ENCODE measurements around the gene CYFIP2. TPM values are rescaled to one million over a fixed set of nuclear protein-coding genes. Genes with fewer than 3 reads are reported as not detected.

CYFIP2 gene
- total and polyA plus RNA-seq, 4 donors, result 24.9 to 46.3 (median 37.0) TPM

DNA sequence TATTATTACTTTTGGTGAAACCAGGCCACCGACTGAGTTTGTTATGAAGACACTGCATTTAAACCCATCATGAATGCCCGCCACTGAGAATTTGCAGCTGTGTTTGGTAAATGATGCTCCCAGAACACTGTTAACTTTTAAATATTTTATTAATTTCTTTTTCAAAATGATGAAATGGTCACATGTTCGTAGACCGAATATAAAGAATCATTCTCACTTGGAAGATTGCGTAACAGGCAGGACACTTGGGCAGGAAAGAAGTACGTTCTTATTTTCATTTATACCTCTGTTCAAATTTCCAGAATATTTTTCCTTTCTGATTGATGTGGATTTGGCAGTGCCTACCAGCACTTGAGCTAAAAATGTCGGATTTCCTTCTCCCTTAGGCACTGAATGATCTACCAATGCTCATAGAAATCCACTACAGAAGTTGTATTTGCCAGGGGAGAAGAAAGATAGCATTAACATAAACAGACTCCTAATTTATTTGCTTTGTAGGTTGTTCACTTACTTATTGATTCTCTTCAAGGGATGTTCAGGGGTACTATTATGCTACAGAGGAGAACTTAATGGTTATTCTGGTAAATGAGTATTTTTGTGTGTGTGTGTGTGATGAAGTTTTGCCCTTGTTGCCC is 13.8 kb downstream of the CYFIP2 start:
- no peak overlapping the region for H3K9ac ChIP-seq (ENCODE audit: insufficient read depth in 1 of 2, low read length in 2 of 2)
- TF ChIP-seq, protein P1, sequence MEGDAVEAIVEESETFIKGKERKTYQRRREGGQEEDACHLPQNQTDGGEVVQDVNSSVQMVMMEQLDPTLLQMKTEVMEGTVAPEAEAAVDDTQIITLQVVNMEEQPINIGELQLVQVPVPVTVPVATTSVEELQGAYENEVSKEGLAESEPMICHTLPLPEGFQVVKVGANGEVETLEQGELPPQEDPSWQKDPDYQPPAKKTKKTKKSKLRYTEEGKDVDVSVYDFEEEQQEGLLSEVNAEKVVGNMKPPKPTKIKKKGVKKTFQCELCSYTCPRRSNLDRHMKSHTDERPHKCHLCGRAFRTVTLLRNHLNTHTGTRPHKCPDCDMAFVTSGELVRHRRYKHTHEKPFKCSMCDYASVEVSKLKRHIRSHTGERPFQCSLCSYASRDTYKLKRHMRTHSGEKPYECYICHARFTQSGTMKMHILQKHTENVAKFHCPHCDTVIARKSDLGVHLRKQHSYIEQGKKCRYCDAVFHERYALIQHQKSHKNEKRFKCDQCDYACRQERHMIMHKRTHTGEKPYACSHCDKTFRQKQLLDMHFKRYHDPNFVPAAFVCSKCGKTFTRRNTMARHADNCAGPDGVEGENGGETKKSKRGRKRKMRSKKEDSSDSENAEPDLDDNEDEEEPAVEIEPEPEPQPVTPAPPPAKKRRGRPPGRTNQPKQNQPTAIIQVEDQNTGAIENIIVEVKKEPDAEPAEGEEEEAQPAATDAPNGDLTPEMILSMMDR (IDR thresholded peaks at IDR 0.05; ENCODE audit: control extremely low read depth, extremely low read depth), result no peak
- no peak overlapping the region for H3K4me3 ChIP-seq
- ATAC-seq (ENCODE audit: insufficient read depth, low FRiP score) (no peak), DNase-seq (peak in 1 of 3 donors; percentile 16)
- peaks cover 0 to 11% (median 0%) of the 10 kb centered on the region in 5 donors for H3K4me1 ChIP-seq (ENCODE audit: control insufficient read depth in 5 of 5, insufficient read depth in 5 of 5, low read length in 5 of 5)
- no peak overlapping the region for H3K27ac ChIP-seq (ENCODE audit: low read depth in 1 of 2, low read length in 1 of 2)
- no peaks in the 10 kb centered on the region for H3K27me3 ChIP-seq (ENCODE audit: control insufficient read depth in 3 of 3, insufficient read depth in 3 of 3, low read length in 2 of 3)
- WGBS, 2 donors, result 52 to 53% methylated on average over 7 of the region's 7 CpGs
- H3K9me3 ChIP-seq (ENCODE audit: control insufficient read depth in 4 of 4, insufficient read depth in 3 of 4, low read length in 3 of 4), result no peaks in the 10 kb centered on the region
- H3K36me3 ChIP-seq (ENCODE audit: control insufficient read depth in 4 of 4, insufficient read depth in 4 of 4, low read length in 4 of 4), result no peaks in the 10 kb centered on the region

DNA sequence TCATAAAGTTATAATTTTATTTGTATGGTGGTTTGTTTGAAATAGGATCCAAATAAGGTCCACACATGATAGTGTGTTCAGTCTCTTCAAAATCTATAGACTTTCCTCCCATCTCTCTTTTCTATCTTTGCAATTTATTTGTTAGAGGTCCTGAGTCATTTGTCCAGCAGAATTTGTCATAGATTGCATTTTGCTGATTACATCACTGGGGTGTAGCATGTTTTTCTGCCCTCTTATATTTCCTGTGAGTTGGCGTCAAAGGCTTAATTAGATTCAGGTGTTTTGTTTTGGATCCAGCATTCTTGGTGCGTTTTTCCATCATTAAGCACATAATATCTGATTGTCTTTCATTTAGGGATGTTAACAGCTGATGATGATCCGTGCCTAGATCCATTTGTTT is 15.0 kb downstream of the CYFIP2 start:
- Histone ChIP-seq H3K4me1 (ENCODE audit: control insufficient read depth in 5 of 5, insufficient read depth in 5 of 5, low read length in 5 of 5) (peaks cover 0 to 12% (median 0%) of the 10 kb centered on the region in 5 donors), H3K27me3 (ENCODE audit: control insufficient read depth in 3 of 3, insufficient read depth in 3 of 3, low read length in 2 of 3) (no peaks in the 10 kb centered on the region), H3K9ac (ENCODE audit: insufficient read depth in 1 of 2, low read length in 2 of 2) (no peak overlapping the region), H3K36me3 (ENCODE audit: control insufficient read depth in 4 of 4, insufficient read depth in 4 of 4, low read length in 4 of 4) (no peaks in the 10 kb centered on the region), H3K9me3 (ENCODE audit: control insufficient read depth in 4 of 4, insufficient read depth in 3 of 4, low read length in 3 of 4) (no peaks in the 10 kb centered on the region), H3K4me3 (no peak overlapping the region), H3K27ac (ENCODE audit: low read depth in 1 of 2, low read length in 1 of 2) (no peak overlapping the region)
- ATAC-seq (ENCODE audit: insufficient read depth, low FRiP score) (no peak), DNase-seq (no peak)
- 70 to 76% methylated on average over 3 of the region's 3 CpGs for WGBS, 2 donors
- TF ChIP-seq, protein P1 (IDR thresholded peaks at IDR 0.05; ENCODE audit: control extremely low read depth, extremely low read depth), result no peak

DNA sequence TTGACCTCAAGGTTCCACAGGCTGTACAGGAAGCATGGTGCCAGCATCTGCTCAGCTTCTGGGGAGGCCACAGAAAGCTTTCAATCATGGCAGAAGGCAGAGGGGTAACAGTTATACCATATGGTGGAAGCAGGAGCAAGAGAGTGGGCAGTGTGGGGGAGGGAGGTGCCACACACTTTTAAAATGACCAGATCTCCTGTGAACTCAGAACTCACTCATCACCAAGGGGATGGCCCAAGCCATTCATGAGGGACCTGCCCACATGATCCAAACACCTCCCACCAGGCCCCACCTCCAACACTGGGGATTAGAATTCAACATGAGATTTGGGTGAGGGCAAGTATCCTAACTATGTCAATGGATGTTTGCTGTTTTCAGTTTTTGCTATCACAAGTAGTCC is 16.2 kb downstream of the CYFIP2 start:
- TF ChIP-seq, protein P1 (IDR thresholded peaks at IDR 0.05; ENCODE audit: control extremely low read depth, extremely low read depth), result no peak
- ATAC-seq (ENCODE audit: insufficient read depth, low FRiP score) (no peak), DNase-seq (no peak)
- Histone ChIP-seq H3K36me3 (ENCODE audit: control insufficient read depth in 4 of 4, insufficient read depth in 4 of 4, low read length in 4 of 4) (peaks cover 0 to 4% (median 0%) of the 10 kb centered on the region in 4 donors), H3K27me3 (ENCODE audit: control insufficient read depth in 3 of 3, insufficient read depth in 3 of 3, low read length in 2 of 3) (no peaks in the 10 kb centered on the region), H3K9me3 (ENCODE audit: control insufficient read depth in 4 of 4, insufficient read depth in 3 of 4, low read length in 3 of 4) (no peaks in the 10 kb centered on the region), H3K27ac (ENCODE audit: low read depth in 1 of 2, low read length in 1 of 2) (no peak overlapping the region), H3K4me1 (ENCODE audit: control insufficient read depth in 5 of 5, insufficient read depth in 5 of 5, low read length in 5 of 5) (peaks cover 0 to 12% (median 0%) of the 10 kb centered on the region in 5 donors), H3K4me3 (no peak overlapping the region), H3K9ac (ENCODE audit: insufficient read depth in 1 of 2, low read length in 2 of 2) (no peak overlapping the region)

DNA sequence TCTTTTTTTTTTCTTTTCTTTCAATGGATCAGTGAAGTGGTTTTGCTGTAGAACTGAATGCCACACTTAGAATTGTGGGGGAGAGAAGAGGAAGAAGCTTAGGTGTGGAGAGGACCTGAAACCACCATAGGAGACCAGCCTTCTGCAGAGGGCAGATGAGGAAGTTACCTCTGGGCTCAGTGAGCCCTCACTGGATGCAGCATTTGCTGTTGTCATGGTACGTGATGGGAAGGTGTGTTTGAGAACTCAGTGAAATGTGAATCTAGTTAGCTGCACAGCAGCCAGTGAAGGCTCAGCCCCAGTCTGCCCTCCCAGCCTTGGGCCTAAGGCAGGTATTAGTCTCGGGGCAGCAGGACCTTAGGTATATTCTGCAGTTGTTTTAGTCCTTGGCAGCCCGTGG is 17.5 kb downstream of the CYFIP2 start:
- 68 to 78% methylated on average over 3 of the region's 3 CpGs for WGBS, 2 donors
- TF ChIP-seq, protein P1 (IDR thresholded peaks at IDR 0.05; ENCODE audit: control extremely low read depth, extremely low read depth), result no peak
- no peak overlapping the region for H3K9ac ChIP-seq (ENCODE audit: insufficient read depth in 1 of 2, low read length in 2 of 2)
- no peak for DNase-seq
- ATAC-seq (ENCODE audit: insufficient read depth, low FRiP score), result no peak
- H3K27me3 ChIP-seq (ENCODE audit: control insufficient read depth in 3 of 3, insufficient read depth in 3 of 3, low read length in 2 of 3), result no peaks in the 10 kb centered on the region
- no peaks in the 10 kb centered on the region for H3K9me3 ChIP-seq (ENCODE audit: control insufficient read depth in 4 of 4, insufficient read depth in 3 of 4, low read length in 3 of 4)
- peak overlapping the region in 1 of 2 donors; percentile 61 for H3K27ac ChIP-seq (ENCODE audit: low read depth in 1 of 2, low read length in 1 of 2)
- H3K4me1 ChIP-seq (ENCODE audit: control insufficient read depth in 5 of 5, insufficient read depth in 5 of 5, low read length in 5 of 5), result peaks cover 0 to 12% (median 0%) of the 10 kb centered on the region in 5 donors
- H3K36me3 ChIP-seq (ENCODE audit: control insufficient read depth in 4 of 4, insufficient read depth in 4 of 4, low read length in 4 of 4), result peaks cover 0 to 4% (median 0%) of the 10 kb centered on the region in 4 donors
- H3K4me3 ChIP-seq, result no peak overlapping the region

Data from lung (tissue), 12 donors.